SK-N-MC (cell line): ENCODE data around the gene NUP214.

ENCODE experiments used
- FOXP2 ChIP-seq: optimal IDR thresholded peaks from 2 replicates; pipeline ENCODE3; 2011; ENCODE audit warnings: mild to moderate bottlenecking, moderate library complexity; ENCODE audit not compliant: insufficient read depth; ENCODE audit errors: extremely low read length, control extremely low read depth
- POLR2AphosphoS5 ChIP-seq: IDR thresholded peaks from 2 replicates; pipeline ENCODE4 v1.6.1; 2012; ENCODE audit warnings: mild to moderate bottlenecking, low read depth, low read length, borderline replicate concordance

- no peak for TF ChIP-seq FOXP2
- TF ChIP-seq POLR2AphosphoS5: no peak
Measured at GRCh38 chr9:131140112-131140511, 14.7 kb downstream of the NUP214 start.
